Measurements from ENCODE around the gene RNASE9. TPM values are rescaled to one million over a fixed set of nuclear protein-coding genes. Genes with fewer than 3 reads are reported as not detected.
"Not testable (repeated sequence)": the region's sequence is repeated elsewhere in the genome, so short reads cannot be mapped to it uniquely, and the experiment has no call there.

Gene RNASE9
- total RNA-seq, 1 donor from 2014 or later, result not detected

- peaks cover 21% of the 10 kb centered on the region for H3K9me3 Mint-ChIP-seq (ENCODE audit: low read depth)
- H3K27me3 Mint-ChIP-seq (ENCODE audit: low read depth), result peaks cover 4% of the 10 kb centered on the region
- no peaks in the 10 kb centered on the region for H3K4me1 Mint-ChIP-seq (ENCODE audit: low read depth)
- no peak overlapping the region for H3K4me3 Mint-ChIP-seq (ENCODE audit: unreplicated experiment)
- no peaks in the 10 kb centered on the region for H3K36me3 Mint-ChIP-seq (ENCODE audit: low read depth)
- DNase-seq (ENCODE audit: low spot score), result no peak
- TF ChIP-seq CTCF (IDR thresholded peaks at IDR 0.05), result no peak
- H3K27ac Mint-ChIP-seq (ENCODE audit: unreplicated experiment), result no peak overlapping the region
Measured at GRCh38 chr14:20569066-20569465, 8.2 kb upstream of the RNASE9 start.

- H3K9me3 Mint-ChIP-seq (ENCODE audit: low read depth), result peaks cover 21% of the 10 kb centered on the region
- no peak for DNase-seq (ENCODE audit: low spot score)
- TF ChIP-seq CTCF (IDR thresholded peaks at IDR 0.05), result no peak
- H3K36me3 Mint-ChIP-seq (ENCODE audit: low read depth), result no peaks in the 10 kb centered on the region
- no peak overlapping the region for H3K4me3 Mint-ChIP-seq (ENCODE audit: unreplicated experiment)
- H3K27ac Mint-ChIP-seq (ENCODE audit: unreplicated experiment), result no peak overlapping the region
- peaks cover 7% of the 10 kb centered on the region for H3K27me3 Mint-ChIP-seq (ENCODE audit: low read depth)
- no peaks in the 10 kb centered on the region for H3K4me1 Mint-ChIP-seq (ENCODE audit: low read depth)
Measured at GRCh38 chr14:20568393-20568792, 7.5 kb upstream of the RNASE9 start.

- not testable (repeated sequence) for H3K4me3 Mint-ChIP-seq (ENCODE audit: unreplicated experiment); H3K27ac Mint-ChIP-seq (ENCODE audit: unreplicated experiment); H3K36me3 Mint-ChIP-seq (ENCODE audit: low read depth); H3K4me1 Mint-ChIP-seq (ENCODE audit: low read depth); DNase-seq (ENCODE audit: low spot score)
- peaks cover 14% of the 10 kb centered on the region for H3K27me3 Mint-ChIP-seq (ENCODE audit: low read depth)
- peaks cover 21% of the 10 kb centered on the region for H3K9me3 Mint-ChIP-seq (ENCODE audit: low read depth)
Measured at GRCh38 chr14:20567199-20567598, 6.4 kb upstream of the RNASE9 start.

GRCh38 chr14:20564501-20564997 lies 3.7 kb upstream of the RNASE9 start:
- H3K4me1 Mint-ChIP-seq (ENCODE audit: low read depth), result no peaks in the 10 kb centered on the region
- H3K36me3 Mint-ChIP-seq (ENCODE audit: low read depth), result no peaks in the 10 kb centered on the region
- H3K4me3 Mint-ChIP-seq (ENCODE audit: unreplicated experiment), result no peak overlapping the region
- no peak for TF ChIP-seq CTCF (IDR thresholded peaks at IDR 0.05)
- no peak overlapping the region for H3K27ac Mint-ChIP-seq (ENCODE audit: unreplicated experiment)
- H3K27me3 Mint-ChIP-seq (ENCODE audit: low read depth), result peaks cover 14% of the 10 kb centered on the region
- no peak for DNase-seq (ENCODE audit: low spot score)
- H3K9me3 Mint-ChIP-seq (ENCODE audit: low read depth), result peaks cover 19% of the 10 kb centered on the region

- H3K36me3 Mint-ChIP-seq (ENCODE audit: low read depth), result no peaks in the 10 kb centered on the region
- H3K9me3 Mint-ChIP-seq (ENCODE audit: low read depth), result peaks cover 15% of the 10 kb centered on the region
- no peak overlapping the region for H3K4me3 Mint-ChIP-seq (ENCODE audit: unreplicated experiment)
- H3K4me1 Mint-ChIP-seq (ENCODE audit: low read depth), result no peaks in the 10 kb centered on the region
- H3K27me3 Mint-ChIP-seq (ENCODE audit: low read depth), result peaks cover 14% of the 10 kb centered on the region
- TF ChIP-seq CTCF (IDR thresholded peaks at IDR 0.05), result no peak
- H3K27ac Mint-ChIP-seq (ENCODE audit: unreplicated experiment), result no peak overlapping the region
- DNase-seq (ENCODE audit: low spot score), result no peak
Measured at GRCh38 chr14:20563971-20564370, 3.1 kb upstream of the RNASE9 start.

GRCh38 chr14:20559461-20559904 lies 1.4 kb downstream of the RNASE9 start:
- Mint-ChIP-seq H3K4me1 (ENCODE audit: low read depth) (no peaks in the 10 kb centered on the region), H3K9me3 (ENCODE audit: low read depth) (no peaks in the 10 kb centered on the region), H3K27me3 (ENCODE audit: low read depth) (peaks cover 19% of the 10 kb centered on the region), H3K27ac (ENCODE audit: unreplicated experiment) (no peak overlapping the region), H3K36me3 (ENCODE audit: low read depth) (no peaks in the 10 kb centered on the region), H3K4me3 (ENCODE audit: unreplicated experiment) (no peak overlapping the region)
- no peak for DNase-seq (ENCODE audit: low spot score)
- TF ChIP-seq CTCF (IDR thresholded peaks at IDR 0.05), result no peak

Data from chondrocyte (in vitro differentiated cells).